Endothelial cell of umbilical vein (primary cell): ENCODE data around the gene ZG16B. TPM values are rescaled to one million over a fixed set of nuclear protein-coding genes. Genes with fewer than 3 reads are reported as not detected.

ENCODE experiments used
- BruUV-seq: library from RNA; stranded (reverse); fragments of 400-500 nt; replicated peaks from 2 replicates; lab custom pipeline; 2021; lab: Mats Ljungman, UMichigan
- CTCF ChIA-PET: fragments of 300-600, 350-600 bp; sonication (Branson Sonifier 250); formaldehyde crosslinking; loops from one replicate; lab custom pipeline; 2021; ENCODE audit warnings: antibody characterized with exemption, inconsistent platforms; lab: Charles Lee
- POLR2A ChIA-PET: fragments of 300-600, 350-600 bp; sonication (Branson Sonifier 250); formaldehyde crosslinking; loops from one replicate; lab custom pipeline; 2021; ENCODE audit warnings: antibody characterized with exemption, inconsistent platforms; lab: Charles Lee
- DNase-seq: peaks from one replicate; pipeline ENCODE4 v3.0.0-alpha.2; 2011; ENCODE audit warnings: low read depth, low spot score
- FAIRE-seq: peaks from 2 replicates; lab custom pipeline; 2011; peaks lifted over from hg19 to GRCh38; lab: Jason Lieb, UNC
- H2AFZ ChIP-seq: 2 replicates; pipeline ENCODE4 v1.6.0; 2012; ENCODE audit warnings: low read depth, low read length, control low read depth, inconsistent platforms
- H3K27ac ChIP-seq: 2 replicates; pipeline ENCODE4 v1.5.1; 2011; ENCODE audit warnings: low read depth, mild to moderate bottlenecking, control low read depth, low read length, moderate library complexity; ENCODE audit not compliant: insufficient read depth
- H3K27me3 ChIP-seq, 2 experiments: 2 replicates each; pipeline versions ENCODE4 v1.6.0 to v1.6.1; 2011; ENCODE audit warnings: low read length in 2 of 2, mixed read lengths in 1 of 2; ENCODE audit not compliant: control insufficient read depth in 2 of 2, insufficient read depth in 2 of 2
- H3K36me3 ChIP-seq, 2 experiments: 2 replicates in 1 of 2; 3 replicates in 1 of 2; pipeline ENCODE4 v1.5.1; 2011; ENCODE audit warnings: low read length in 2 of 2, mild to moderate bottlenecking in 1 of 2, moderate library complexity in 1 of 2; ENCODE audit not compliant: control insufficient read depth in 2 of 2, insufficient read depth in 2 of 2; ENCODE audit errors: extremely low read depth in 1 of 2
- H3K4me1 ChIP-seq: 3 replicates; pipeline ENCODE4 v1.5.1; 2011; ENCODE audit warnings: mild to moderate bottlenecking, low read length; ENCODE audit not compliant: control insufficient read depth, insufficient read depth; ENCODE audit errors: extremely low read depth
- H3K4me2 ChIP-seq: 2 replicates; pipeline ENCODE4 v1.6.1; 2011; ENCODE audit warnings: low read length, control low read depth, mixed read lengths; ENCODE audit not compliant: insufficient read depth
- H3K4me3 ChIP-seq, 3 experiments: fragments of 200-600 bp in 1 of 3; sonication (generic), shearing (Covaris generic) in 1 of 3; replicated peaks in 1 of 3; 2 replicates each; pipeline ENCODE4 v1.5.1; 2011 to 2016; ENCODE audit warnings: control low read depth in 3 of 3, low read length in 3 of 3, mild to moderate bottlenecking in 2 of 3, inconsistent platforms in 1 of 3, low read depth in 1 of 3, moderate library complexity in 1 of 3; ENCODE audit not compliant: insufficient read depth in 1 of 3
- H3K79me2 ChIP-seq: 2 replicates; pipeline ENCODE4 v1.6.0; 2012; ENCODE audit warnings: low read length, inconsistent platforms; ENCODE audit not compliant: control insufficient read depth, insufficient read depth
- H3K9ac ChIP-seq: replicated peaks from 2 replicates; pipeline ENCODE3; 2011; ENCODE audit warnings: low read length, control low read depth; ENCODE audit not compliant: insufficient read depth; ENCODE audit errors: extremely low read depth
- H3K9me1 ChIP-seq: replicated peaks from 3 replicates; pipeline ENCODE4 v1.6.0; 2011; ENCODE audit warnings: mild to moderate bottlenecking, low read length; ENCODE audit not compliant: control insufficient read depth, insufficient read depth; ENCODE audit errors: extremely low read depth
- H3K9me3 ChIP-seq: replicated peaks from 2 replicates; pipeline ENCODE4 v1.5.1; 2012; ENCODE audit warnings: low read length, inconsistent platforms; ENCODE audit not compliant: control insufficient read depth, insufficient read depth
- H4K20me1 ChIP-seq: replicated peaks from 2 replicates; pipeline ENCODE3; 2011; ENCODE audit warnings: mild to moderate bottlenecking, low read length; ENCODE audit not compliant: control insufficient read depth, insufficient read depth; ENCODE audit errors: extremely low read depth
- EZH2 ChIP-seq: IDR thresholded peaks from 2 replicates; pipeline ENCODE4 v1.6.1; 2012; ENCODE audit warnings: borderline replicate concordance, low read depth, mild to moderate bottlenecking, moderate library complexity, low read length, inconsistent platforms; ENCODE audit not compliant: severe bottlenecking
- FOS ChIP-seq: IDR thresholded peaks from 2 replicates; pipeline ENCODE4 v1.6.1; 2011; ENCODE audit warnings: mild to moderate bottlenecking, low read length, moderate library complexity, borderline replicate concordance; ENCODE audit not compliant: insufficient read depth
- GATA2 ChIP-seq: IDR thresholded peaks from 2 replicates; pipeline ENCODE4 v1.7.0; 2011; ENCODE audit warnings: low read depth, mild to moderate bottlenecking, moderate library complexity, mixed read lengths, low read length; ENCODE audit not compliant: insufficient read length, insufficient read depth
- JUN ChIP-seq: IDR thresholded peaks from 2 replicates; pipeline ENCODE4 v1.6.1; 2011; ENCODE audit warnings: borderline replicate concordance, low read depth; ENCODE audit not compliant: insufficient read length, insufficient read depth
- MYC ChIP-seq: IDR thresholded peaks from one replicate; pipeline ENCODE4 v1.6.1; 2011; ENCODE audit warnings: mild to moderate bottlenecking, low read depth, low read length
- POLR2A ChIP-seq: IDR thresholded peaks from 2 replicates; pipeline ENCODE4 v1.6.1; 2012; ENCODE audit warnings: low read depth, mild to moderate bottlenecking, control low read depth, low read length
- POLR2AphosphoS5 ChIP-seq: IDR thresholded peaks from 2 replicates; pipeline ENCODE4 v1.6.1; 2012; ENCODE audit warnings: low read depth, mild to moderate bottlenecking, control low read depth, low read length, moderate library complexity; ENCODE audit not compliant: insufficient read depth
- dilution Hi-C: fragments of 300-500 bp; cut with MboI; formaldehyde crosslinking; loops from one replicate; pipeline ENCODE4 v1.15.0; 2019; ENCODE audit warnings: low sequenced_read_pairs; ENCODE audit not compliant: extremely low pct_ligation_motif_present
- intact Hi-C: fragments of 100-400 bp; cut with micrococcal nuclease; formaldehyde crosslinking; loops from one replicate; pipeline ENCODE4 v1.10.0; 2022
- polyA plus RNA-seq, 4 experiments: library from polyadenylated mRNA; depleted of rRNA in 3 of 4; stranded (reverse) in 3 of 4; unstranded in 1 of 4; fragments of >200 nt; gene quantifications; 2 replicates each; pipeline versions ENCODE4 v1.2.1 to v1.2.3, GENCODE V29; 2011 to 2012; ENCODE audit warnings: missing spikeins in 1 of 4
- total RNA-seq: library from RNA; stranded (reverse); gene quantifications from 2 replicates; pipeline ENCODE4 v1.2.3, GENCODE V29; 2021
- TF ChIP-seq, protein P1 (sequence below), 2 donors: IDR thresholded peaks; 1 replicate in 1 of 2; 2 replicates in 1 of 2; pipeline ENCODE4 v1.5.1; 2011; ENCODE audit warnings: low read length in 2 of 2, mild to moderate bottlenecking in 2 of 2, moderate library complexity in 2 of 2, control low read depth in 1 of 2, inconsistent platforms in 1 of 2, low read depth in 1 of 2; ENCODE audit not compliant: insufficient read depth in 1 of 2; ENCODE audit errors: extremely low read depth in 1 of 2
- TF ChIP-seq, protein P2 (sequence below): IDR thresholded peaks from 2 replicates; pipeline ENCODE4 v1.6.1; 2011; ENCODE audit not compliant: insufficient read depth, insufficient read length

Gene ZG16B
- total and polyA plus RNA-seq, 2 donors (not counting 3 experiments of a cell fraction or from before 2014, with no cell fraction given), result 0.22 TPM; not detected in 1

DNA sequence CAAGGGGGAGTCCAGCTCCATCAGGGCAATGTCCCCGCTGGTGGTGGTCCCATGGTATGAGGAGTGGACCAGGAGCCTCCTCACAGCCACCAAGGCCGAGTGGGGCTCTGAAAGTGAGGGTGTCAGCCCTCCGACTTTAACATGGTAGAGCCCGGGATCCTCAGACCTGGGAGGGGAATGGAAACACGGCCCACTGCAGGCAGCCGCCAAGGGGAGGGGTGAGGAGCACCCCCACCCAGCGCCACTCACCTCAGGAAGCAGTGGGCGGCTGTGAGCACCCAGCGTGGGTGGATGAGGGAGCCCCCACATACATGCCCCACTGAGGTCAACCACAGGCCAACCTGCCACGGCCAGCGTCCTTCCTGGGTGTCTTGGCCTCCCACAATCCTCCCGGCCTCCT is 10.8 kb downstream of the ZG16B start:
- no peaks in the 10 kb centered on the region for H3K9me1 ChIP-seq
- CTCF ChIA-PET, result interaction anchor here (3.0 to 6.4 kb wide), 2 partner anchors 29 to 65 kb away, joined by 15 to 372 read pairs; no protein-coding TSS in a partner anchor
- intact Hi-C loops, result no loop called here
- peaks cover 15% of the 10 kb centered on the region for H3K4me1 ChIP-seq
- no peaks in the 10 kb centered on the region for H3K36me3 ChIP-seq
- no peak overlapping the region for H3K9ac ChIP-seq
- H3K4me2 ChIP-seq, result no peak overlapping the region
- no peak for DNase-seq
- FAIRE-seq, result no peak
- no peak overlapping the region for H2AFZ ChIP-seq
- H3K79me2 ChIP-seq, result no peaks in the 10 kb centered on the region
- dilution Hi-C loops, result no loop called here
- H4K20me1 ChIP-seq, result no peaks in the 10 kb centered on the region
- H3K4me3 ChIP-seq, result no peak overlapping the region
- POLR2A ChIA-PET, result no interaction called here
- no peak overlapping the region for H3K27ac ChIP-seq
- TF ChIP-seq POLR2AphosphoS5 (no peak), FOS (no peak), JUN (no peak), EZH2 (no peak), POLR2A (no peak), MYC (no peak), GATA2 (no peak)
- TF ChIP-seq, protein P1, sequence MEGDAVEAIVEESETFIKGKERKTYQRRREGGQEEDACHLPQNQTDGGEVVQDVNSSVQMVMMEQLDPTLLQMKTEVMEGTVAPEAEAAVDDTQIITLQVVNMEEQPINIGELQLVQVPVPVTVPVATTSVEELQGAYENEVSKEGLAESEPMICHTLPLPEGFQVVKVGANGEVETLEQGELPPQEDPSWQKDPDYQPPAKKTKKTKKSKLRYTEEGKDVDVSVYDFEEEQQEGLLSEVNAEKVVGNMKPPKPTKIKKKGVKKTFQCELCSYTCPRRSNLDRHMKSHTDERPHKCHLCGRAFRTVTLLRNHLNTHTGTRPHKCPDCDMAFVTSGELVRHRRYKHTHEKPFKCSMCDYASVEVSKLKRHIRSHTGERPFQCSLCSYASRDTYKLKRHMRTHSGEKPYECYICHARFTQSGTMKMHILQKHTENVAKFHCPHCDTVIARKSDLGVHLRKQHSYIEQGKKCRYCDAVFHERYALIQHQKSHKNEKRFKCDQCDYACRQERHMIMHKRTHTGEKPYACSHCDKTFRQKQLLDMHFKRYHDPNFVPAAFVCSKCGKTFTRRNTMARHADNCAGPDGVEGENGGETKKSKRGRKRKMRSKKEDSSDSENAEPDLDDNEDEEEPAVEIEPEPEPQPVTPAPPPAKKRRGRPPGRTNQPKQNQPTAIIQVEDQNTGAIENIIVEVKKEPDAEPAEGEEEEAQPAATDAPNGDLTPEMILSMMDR (IDR thresholded peaks at IDR 0.05; ENCODE audit: extremely low read depth in 1 of 2, insufficient read depth in 1 of 2, low read depth in 1 of 2, low read length in 2 of 2), result no peak
- TF ChIP-seq, protein P2, sequence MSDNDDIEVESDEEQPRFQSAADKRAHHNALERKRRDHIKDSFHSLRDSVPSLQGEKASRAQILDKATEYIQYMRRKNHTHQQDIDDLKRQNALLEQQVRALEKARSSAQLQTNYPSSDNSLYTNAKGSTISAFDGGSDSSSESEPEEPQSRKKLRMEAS, result no peak
- no TSS peak for BruUV-seq
- no peaks in the 10 kb centered on the region for H3K9me3 ChIP-seq
- no peaks in the 10 kb centered on the region for H3K27me3 ChIP-seq
